Kidney (tissue), 14 donors: ENCODE data around the gene RASA3. TPM values are rescaled to one million over a fixed set of nuclear protein-coding genes. Genes with fewer than 3 reads are reported as not detected.

Experiments
- DNase-seq, 5 donors: peaks; one replicate each; pipeline ENCODE4 v3.0.0-alpha.2; 2013 to 2020
- FAIRE-seq: peaks from 2 replicates; lab custom pipeline; 2012; peaks lifted over from hg19 to GRCh38; lab: Jason Lieb, UNC
- H3K27ac ChIP-seq, 2 donors: one replicate each; pipeline ENCODE4 v1.7.0; 2013; ENCODE audit warnings: low read depth in 2 of 2, low read length in 2 of 2, inconsistent platforms in 1 of 2
- H3K27me3 ChIP-seq: one replicate; pipeline ENCODE4 v1.7.1; 2013; ENCODE audit warnings: low read length, inconsistent platforms; ENCODE audit not compliant: control insufficient read depth, insufficient read depth
- H3K36me3 ChIP-seq, 3 donors: one replicate each; pipeline versions ENCODE4 v1.7.0 to v1.7.1; 2013; ENCODE audit warnings: low read length in 3 of 3, control low read depth in 1 of 3, inconsistent platforms in 1 of 3; ENCODE audit not compliant: insufficient read depth in 3 of 3, control insufficient read depth in 2 of 3
- H3K4me1 ChIP-seq, 3 donors: one replicate each; pipeline versions ENCODE4 v1.7.0 to v1.7.1; 2013; ENCODE audit warnings: low read length in 3 of 3, inconsistent platforms in 1 of 3, low read depth in 1 of 3; ENCODE audit not compliant: control insufficient read depth in 2 of 3, insufficient read depth in 2 of 3
- H3K4me3 ChIP-seq, 3 donors: one replicate each; pipeline versions ENCODE4 v1.7.0 to v1.8.1; 2013; ENCODE audit warnings: low read length in 3 of 3, control low read depth in 1 of 3, inconsistent platforms in 1 of 3
- H3K9ac ChIP-seq, 3 donors: one replicate each; pipeline versions ENCODE4 v1.7.0 to v1.7.1; 2013; ENCODE audit warnings: low read length in 3 of 3, control low read depth in 1 of 3, inconsistent platforms in 1 of 3
- H3K9me3 ChIP-seq, 3 donors: one replicate each; pipeline versions ENCODE4 v1.7.0 to v1.7.1; 2013; ENCODE audit warnings: low read length in 3 of 3, control low read depth in 1 of 3, inconsistent platforms in 1 of 3; ENCODE audit not compliant: control insufficient read depth in 2 of 3, insufficient read depth in 1 of 3
- intact Hi-C: fragments of 100-400 bp; cut with DNase I; formaldehyde crosslinking; loops from one replicate; pipeline ENCODE4 v1.11.1; 2022
- polyA plus RNA-seq: library from polyadenylated mRNA; stranded (reverse); fragments of 350-450 nt; fragmentation: Illumina TruSeq; extraction: RNeasy Lipid Tissue Mini Kit (QIAGEN cat#74804); gene quantifications from one replicate; pipeline ENCODE4 v1.2.3, GENCODE V29; 2014; ENCODE audit warnings: low read depth, low replicate concordance; ENCODE audit not compliant: insufficient read depth
- total RNA-seq: library from RNA; stranded (reverse); fragmentation: NEBNext Ultra II Directional; extraction: Animal tissue kit (Norgen Biotek cat#: 25700); gene quantifications from one replicate; pipeline ENCODE4 v1.2.1, GENCODE V29; 2021
- TF ChIP-seq, protein P1 (sequence below): IDR thresholded peaks from 3 replicates; pipeline ENCODE4 v1.5.1; 2012; ENCODE audit warnings: mild to moderate bottlenecking, moderate library complexity, borderline replicate concordance; ENCODE audit not compliant: insufficient read depth; ENCODE audit errors: extremely low read depth
- donor health status: control.
- donor health status: control.
- donor health status: control.
- donor health status: control.
- donor health status: control.
- donor health status: DM: yes; HTN: yes; CAD: no.
- donor health status: Normal renal cell carcinoma (clear cell type).

The RASA3 gene
- total and polyA plus RNA-seq, 2 donors from 2014 or later: 4.2 to 28.8 TPM

DNA sequence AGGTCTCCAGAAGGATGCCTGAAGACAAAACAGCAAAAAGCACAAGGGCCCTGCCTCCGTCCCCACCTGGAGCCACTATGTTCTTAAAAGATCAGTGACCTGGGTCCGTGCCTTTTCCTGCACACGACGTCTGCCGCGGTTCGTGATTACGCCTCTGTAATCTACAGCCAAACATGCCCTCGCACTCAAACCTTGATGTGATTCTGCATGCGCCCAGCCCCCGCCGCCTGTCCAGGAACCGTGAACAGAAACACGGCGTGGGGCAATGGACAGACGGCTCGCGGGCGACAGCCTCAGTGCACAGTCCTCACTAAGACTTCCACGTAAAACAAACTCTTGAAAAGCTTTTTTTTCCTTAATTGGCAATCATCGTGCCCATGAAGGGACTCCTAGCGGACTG lies 174.1 kb downstream of the RASA3 start:
- FAIRE-seq (no peak), DNase-seq (peak in 1 of 5 donors; percentile 54)
- H3K27ac ChIP-seq: no peak overlapping the region
- no peak overlapping the region for H3K4me3 ChIP-seq
- no peak overlapping the region for H3K9ac ChIP-seq
- H3K36me3 ChIP-seq: no peaks in the 10 kb centered on the region
- TF ChIP-seq, protein P1, sequence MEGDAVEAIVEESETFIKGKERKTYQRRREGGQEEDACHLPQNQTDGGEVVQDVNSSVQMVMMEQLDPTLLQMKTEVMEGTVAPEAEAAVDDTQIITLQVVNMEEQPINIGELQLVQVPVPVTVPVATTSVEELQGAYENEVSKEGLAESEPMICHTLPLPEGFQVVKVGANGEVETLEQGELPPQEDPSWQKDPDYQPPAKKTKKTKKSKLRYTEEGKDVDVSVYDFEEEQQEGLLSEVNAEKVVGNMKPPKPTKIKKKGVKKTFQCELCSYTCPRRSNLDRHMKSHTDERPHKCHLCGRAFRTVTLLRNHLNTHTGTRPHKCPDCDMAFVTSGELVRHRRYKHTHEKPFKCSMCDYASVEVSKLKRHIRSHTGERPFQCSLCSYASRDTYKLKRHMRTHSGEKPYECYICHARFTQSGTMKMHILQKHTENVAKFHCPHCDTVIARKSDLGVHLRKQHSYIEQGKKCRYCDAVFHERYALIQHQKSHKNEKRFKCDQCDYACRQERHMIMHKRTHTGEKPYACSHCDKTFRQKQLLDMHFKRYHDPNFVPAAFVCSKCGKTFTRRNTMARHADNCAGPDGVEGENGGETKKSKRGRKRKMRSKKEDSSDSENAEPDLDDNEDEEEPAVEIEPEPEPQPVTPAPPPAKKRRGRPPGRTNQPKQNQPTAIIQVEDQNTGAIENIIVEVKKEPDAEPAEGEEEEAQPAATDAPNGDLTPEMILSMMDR: no peak
- no peaks in the 10 kb centered on the region for H3K27me3 ChIP-seq
- no peaks in the 10 kb centered on the region for H3K4me1 ChIP-seq
- peaks cover 0 to 11% (median 0%) of the 10 kb centered on the region in 3 donors for H3K9me3 ChIP-seq
- intact Hi-C loops: no loop called here

DNA sequence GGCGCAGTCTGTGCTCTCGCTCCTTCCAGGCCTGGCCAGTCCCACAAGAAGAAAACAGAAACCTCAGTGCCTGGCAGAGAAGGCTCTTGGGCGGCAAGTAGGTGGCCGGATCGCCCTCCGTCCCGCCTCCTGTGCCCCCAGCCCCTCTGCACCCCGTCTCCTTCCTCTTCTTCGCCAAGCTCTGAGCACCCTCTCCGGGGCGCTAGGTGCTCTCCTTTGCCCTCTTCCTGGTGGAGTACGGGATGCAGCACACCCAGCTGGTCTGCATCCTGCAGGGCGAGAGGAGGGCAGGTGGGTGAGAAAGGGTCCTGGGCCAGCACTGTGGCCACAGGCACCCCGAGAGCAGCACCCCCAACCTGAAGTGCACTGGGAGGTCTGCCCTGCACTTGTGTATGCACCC lies 175.9 kb downstream of the RASA3 start:
- H3K27me3 ChIP-seq: no peaks in the 10 kb centered on the region
- peaks cover 0 to 11% (median 0%) of the 10 kb centered on the region in 3 donors for H3K9me3 ChIP-seq
- FAIRE-seq (no peak), DNase-seq (peak in 1 of 5 donors; percentile 50)
- no peak overlapping the region for H3K4me3 ChIP-seq
- no peak overlapping the region for H3K27ac ChIP-seq
- no peaks in the 10 kb centered on the region for H3K4me1 ChIP-seq
- H3K9ac ChIP-seq: no peak overlapping the region
- H3K36me3 ChIP-seq: no peaks in the 10 kb centered on the region
- intact Hi-C loops: no loop called here
- TF ChIP-seq, protein P1: no peak

DNA sequence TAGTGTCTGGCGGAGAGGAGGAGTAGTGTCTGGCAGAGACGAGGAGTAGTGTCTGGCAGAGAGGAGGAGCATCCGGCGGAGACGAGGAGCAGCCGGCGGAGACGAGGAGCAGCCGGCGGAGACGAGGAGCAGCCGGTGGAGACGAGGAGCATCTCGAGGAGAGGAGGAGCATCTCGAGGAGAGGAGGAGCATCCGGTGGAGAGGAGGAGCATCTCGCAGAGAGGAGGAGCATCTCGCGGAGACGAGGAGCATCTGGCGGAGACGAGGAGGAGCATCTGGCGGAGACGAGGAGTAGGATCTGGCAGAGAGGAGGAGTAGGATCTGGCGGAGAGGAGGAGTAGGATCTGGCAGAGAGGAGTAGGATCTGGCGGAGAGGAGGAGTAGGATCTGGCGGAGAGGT lies 176.7 kb downstream of the RASA3 start:
- TF ChIP-seq, protein P1: no peak
- Histone ChIP-seq H3K9me3 (peaks cover 0 to 11% (median 0%) of the 10 kb centered on the region in 3 donors), H3K4me3 (no peak overlapping the region), H3K36me3 (no peaks in the 10 kb centered on the region), H3K27ac (no peak overlapping the region), H3K4me1 (no peaks in the 10 kb centered on the region), H3K27me3 (no peaks in the 10 kb centered on the region), H3K9ac (no peak overlapping the region)
- intact Hi-C loops: no loop called here
- FAIRE-seq: no peak
- peak in 1 of 5 donors; percentile 24 for DNase-seq

DNA sequence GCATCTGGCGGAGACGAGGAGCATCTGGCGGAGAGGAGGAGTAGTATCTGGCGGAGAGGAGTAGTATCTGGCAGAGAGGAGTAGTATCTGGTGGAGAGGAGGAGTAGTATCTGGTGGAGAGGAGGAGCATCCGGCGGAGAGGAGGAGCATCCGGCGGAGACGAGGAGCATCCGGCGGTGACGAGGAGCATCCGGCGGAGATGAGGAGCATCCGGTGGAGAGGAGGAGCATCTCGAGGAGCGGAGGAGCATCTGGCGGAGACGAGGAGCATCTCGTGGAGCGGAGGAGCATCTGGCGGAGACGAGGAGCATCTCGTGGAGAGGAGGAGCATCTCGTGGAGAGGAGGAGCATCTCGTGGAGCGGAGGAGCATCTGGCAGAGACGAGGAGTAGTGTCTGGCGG lies 177.2 kb downstream of the RASA3 start:
- TF ChIP-seq, protein P1: no peak
- peaks cover 0 to 8% (median 0%) of the 10 kb centered on the region in 3 donors for H3K9me3 ChIP-seq
- no peak overlapping the region for H3K4me3 ChIP-seq
- H3K9ac ChIP-seq: no peak overlapping the region
- DNase-seq (peak in 1 of 5 donors; percentile 43), FAIRE-seq (no peak)
- H3K27me3 ChIP-seq: no peaks in the 10 kb centered on the region
- intact Hi-C loops: no loop called here
- H3K27ac ChIP-seq: no peak overlapping the region
- H3K36me3 ChIP-seq: no peaks in the 10 kb centered on the region
- no peaks in the 10 kb centered on the region for H3K4me1 ChIP-seq
